Body of pancreas (tissue), 4 donors: ENCODE results near the gene SETD5.

ENCODE experiments used
- CTCF ChIP-seq, 7 experiments: fragments of 450-650 bp in 4 of 7; fragments of 200-600 bp in 3 of 7; sonication (generic) in 3 of 7; IDR thresholded peaks; one replicate each; pipeline ENCODE4 v1.5.1; 2016 to 2019; ENCODE audit warnings: antibody characterized with exemption in 7 of 7
- POLR2A ChIP-seq, 3 donors: fragments of 450-650 bp; IDR thresholded peaks; one replicate each; pipeline ENCODE4 v1.6.1; 2016; ENCODE audit warnings: antibody characterized with exemption in 3 of 3, mild to moderate bottlenecking in 2 of 3

- no peak for TF ChIP-seq CTCF (IDR thresholded peaks at IDR 0.05)
- no peak for TF ChIP-seq POLR2A (IDR thresholded peaks at IDR 0.05)
Measured at GRCh38 chr3:9408061-9408460, 10.6 kb downstream of the SETD5 start.
